ENCODE data around the gene ATXN1.

DNA sequence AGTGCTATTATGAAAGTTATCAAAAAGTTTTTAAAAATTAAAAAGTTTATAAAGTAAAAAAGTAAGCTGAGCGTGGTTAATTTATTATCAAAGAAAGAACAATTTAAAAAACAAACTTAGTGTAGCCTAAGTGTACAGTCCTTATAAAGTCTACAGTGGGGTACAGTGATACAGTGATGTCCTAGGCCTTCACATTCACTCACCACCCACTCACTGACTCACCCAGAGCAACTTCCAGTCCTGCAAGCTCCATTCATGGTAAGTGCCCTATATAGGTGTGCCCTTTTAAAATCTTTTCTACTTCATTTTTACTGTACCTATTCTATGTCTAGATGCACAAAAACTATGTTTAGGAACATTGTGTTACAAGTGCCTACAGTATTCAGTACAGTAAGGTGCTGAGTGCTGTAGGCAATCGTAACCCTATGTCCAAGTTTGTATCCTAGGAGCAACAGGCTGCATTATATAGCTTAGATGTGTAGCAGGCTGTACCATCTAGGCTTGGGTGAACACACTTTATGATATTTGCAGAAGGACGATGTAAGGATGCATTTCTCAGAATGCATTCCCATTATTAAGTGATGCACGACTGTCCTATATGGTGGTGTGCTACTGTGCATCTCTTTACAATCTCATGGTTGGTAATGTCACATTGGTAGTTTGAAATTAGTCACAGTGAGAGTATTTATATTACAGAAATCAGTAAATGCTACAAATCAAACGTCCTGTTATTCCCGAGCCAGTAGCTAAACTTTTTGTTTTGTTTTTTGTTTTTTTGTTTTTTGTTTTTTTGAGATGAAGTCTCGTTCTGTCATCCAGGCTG, 364.6 kb downstream of the ATXN1 start:
- TF ChIP-seq, protein P1, sequence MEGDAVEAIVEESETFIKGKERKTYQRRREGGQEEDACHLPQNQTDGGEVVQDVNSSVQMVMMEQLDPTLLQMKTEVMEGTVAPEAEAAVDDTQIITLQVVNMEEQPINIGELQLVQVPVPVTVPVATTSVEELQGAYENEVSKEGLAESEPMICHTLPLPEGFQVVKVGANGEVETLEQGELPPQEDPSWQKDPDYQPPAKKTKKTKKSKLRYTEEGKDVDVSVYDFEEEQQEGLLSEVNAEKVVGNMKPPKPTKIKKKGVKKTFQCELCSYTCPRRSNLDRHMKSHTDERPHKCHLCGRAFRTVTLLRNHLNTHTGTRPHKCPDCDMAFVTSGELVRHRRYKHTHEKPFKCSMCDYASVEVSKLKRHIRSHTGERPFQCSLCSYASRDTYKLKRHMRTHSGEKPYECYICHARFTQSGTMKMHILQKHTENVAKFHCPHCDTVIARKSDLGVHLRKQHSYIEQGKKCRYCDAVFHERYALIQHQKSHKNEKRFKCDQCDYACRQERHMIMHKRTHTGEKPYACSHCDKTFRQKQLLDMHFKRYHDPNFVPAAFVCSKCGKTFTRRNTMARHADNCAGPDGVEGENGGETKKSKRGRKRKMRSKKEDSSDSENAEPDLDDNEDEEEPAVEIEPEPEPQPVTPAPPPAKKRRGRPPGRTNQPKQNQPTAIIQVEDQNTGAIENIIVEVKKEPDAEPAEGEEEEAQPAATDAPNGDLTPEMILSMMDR (IDR thresholded peaks at IDR 0.05), result no peak
- no peak for TF ChIP-seq POLR2AphosphoS5 (IDR thresholded peaks at IDR 0.05)
- no peak for TF ChIP-seq POLR2A (IDR thresholded peaks at IDR 0.05; ENCODE audit: low read depth)
- no peak for TF ChIP-seq EP300 (IDR thresholded peaks at IDR 0.05)
